GM21381 (cell line): ENCODE results near the gene COMMD4.
"Not testable (repeated sequence)": the region's sequence is repeated elsewhere in the genome, so short reads cannot be mapped to it uniquely, and the experiment has no call there.

Experiments used
- ATAC-seq: cut with Tn5 transposase; IDR thresholded peaks from one replicate; pipeline ENCODE4 v1.9.1; 2021; ENCODE audit warnings: mild to moderate bottlenecking, moderate library complexity; ENCODE audit not compliant: unreplicated experiment

Gene COMMD4

GRCh38 chr15:75335705-75336355, at the start of gene COMMD4:
Gene COMMD4 (plus strand): TSS chr15:75336063. CDS start chr15:75336090, 27 bp downstream.
- peak; percentile 78 for ATAC-seq

GRCh38 chr15:75293660-75294059, 42.2 kb upstream of the COMMD4 start:
- not testable (repeated sequence) for ATAC-seq

DNA sequence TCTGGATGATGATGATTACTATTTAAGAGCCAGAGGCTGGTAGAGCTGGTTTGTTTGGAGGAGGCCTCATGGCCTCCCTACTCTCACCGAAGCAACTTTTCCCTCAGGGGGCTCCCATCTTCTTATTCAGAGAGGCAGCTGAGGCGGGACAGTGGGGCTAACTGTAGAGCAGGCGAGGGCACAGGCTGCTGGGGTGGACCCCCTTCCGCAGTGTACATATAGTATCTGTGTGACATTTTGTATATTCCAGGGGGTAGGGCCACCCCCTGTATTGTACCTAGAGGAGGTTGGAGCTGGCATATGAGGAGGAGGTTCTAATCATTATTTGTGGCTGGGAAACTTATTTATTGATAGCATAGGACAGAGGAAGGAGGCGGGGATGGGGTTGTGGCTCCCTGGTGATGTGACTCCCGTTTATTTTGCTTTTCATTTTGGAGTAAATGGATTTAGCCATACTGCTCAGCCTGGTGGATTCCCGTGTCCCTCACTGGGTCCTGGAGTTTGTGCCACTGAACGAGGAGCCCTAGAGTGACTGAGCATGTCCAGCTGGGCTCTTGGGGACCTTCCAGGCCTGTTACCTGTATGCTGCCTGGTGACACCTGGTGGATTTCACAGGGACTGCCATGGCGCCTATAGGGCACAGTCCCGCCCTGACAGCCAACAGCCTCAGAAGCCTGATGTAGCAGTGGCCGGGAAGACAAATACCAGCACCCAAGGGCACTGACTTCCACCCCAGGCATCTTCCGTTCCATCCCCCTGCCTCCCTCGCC, 37.1 kb upstream of the COMMD4 start:
- peak; percentile 68 for ATAC-seq

DNA sequence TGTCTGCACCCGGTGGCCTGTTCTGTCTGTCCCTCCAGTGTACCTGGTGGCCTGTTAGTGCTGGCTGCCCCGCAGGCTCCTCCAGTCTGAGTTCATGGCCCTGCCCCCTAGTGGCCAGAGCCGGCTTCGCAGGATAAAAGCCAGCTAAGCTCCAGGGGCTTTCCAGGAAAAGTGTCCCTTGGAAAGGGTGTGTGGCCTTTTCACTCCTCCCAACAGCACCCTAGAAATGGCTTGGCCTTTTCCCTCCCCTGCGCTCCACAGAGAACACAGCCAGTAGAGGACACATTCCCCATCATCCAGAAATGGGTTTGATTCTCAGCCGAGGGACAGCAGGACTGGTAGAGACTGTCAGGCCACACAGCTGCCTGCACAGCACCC, 36.6 kb upstream of the COMMD4 start:
- ATAC-seq: peak; percentile 51

DNA sequence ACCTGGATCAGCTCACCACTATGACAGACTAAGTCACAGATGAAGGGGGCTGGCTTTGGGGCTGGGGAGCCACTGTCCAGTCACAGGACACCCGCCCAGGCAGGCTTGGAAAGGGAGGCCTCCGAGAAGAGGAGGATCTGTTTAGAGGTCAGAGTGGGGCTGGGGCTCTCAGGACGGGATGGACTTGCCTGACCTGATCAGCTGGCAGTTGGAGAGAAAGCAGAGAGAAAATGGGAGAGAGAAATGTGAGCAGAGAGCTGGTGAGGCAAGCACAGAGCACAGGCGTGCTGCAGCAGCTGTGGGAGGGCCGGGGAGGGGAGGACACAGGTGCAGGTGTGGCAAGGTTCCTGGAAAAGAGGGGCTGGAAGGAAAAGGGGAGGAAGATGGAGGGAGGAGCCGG, 35.8 kb upstream of the COMMD4 start:
- not testable (repeated sequence) for ATAC-seq

- no peak for ATAC-seq
These were observed 33.5 kb upstream of the COMMD4 start for GRCh38 chr15:75302318-75302717.

GRCh38 chr15:75302753-75303152, 33.1 kb upstream of the COMMD4 start:
- ATAC-seq: not testable (repeated sequence)

GRCh38 chr15:75306188-75306587, 29.7 kb upstream of the COMMD4 start:
- no peak for ATAC-seq

- ATAC-seq: no peak
These were observed 28.0 kb upstream of the COMMD4 start for GRCh38 chr15:75307778-75308390.

- ATAC-seq: no peak
These were observed 26.2 kb upstream of the COMMD4 start for GRCh38 chr15:75309711-75310110.

DNA sequence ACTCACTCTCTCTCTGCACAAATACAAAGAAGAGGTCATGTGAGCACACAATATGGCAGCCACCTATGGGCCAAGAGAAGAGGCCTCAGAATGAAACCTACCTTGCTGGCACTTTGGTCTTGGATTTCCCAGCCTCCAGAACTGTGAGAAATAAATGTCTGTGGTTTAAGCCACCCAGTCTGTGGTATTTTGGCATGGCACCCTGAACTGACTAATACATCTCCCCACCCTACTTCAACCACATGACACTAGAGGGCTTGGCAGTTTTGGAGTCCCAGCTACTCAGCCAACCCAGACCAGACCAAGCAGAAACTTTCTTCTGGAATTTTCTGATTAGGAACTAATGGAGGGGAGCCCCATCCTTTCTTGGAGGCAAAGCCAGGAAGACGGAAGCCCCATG, 23.3 kb upstream of the COMMD4 start:
- ATAC-seq: not testable (repeated sequence)

DNA sequence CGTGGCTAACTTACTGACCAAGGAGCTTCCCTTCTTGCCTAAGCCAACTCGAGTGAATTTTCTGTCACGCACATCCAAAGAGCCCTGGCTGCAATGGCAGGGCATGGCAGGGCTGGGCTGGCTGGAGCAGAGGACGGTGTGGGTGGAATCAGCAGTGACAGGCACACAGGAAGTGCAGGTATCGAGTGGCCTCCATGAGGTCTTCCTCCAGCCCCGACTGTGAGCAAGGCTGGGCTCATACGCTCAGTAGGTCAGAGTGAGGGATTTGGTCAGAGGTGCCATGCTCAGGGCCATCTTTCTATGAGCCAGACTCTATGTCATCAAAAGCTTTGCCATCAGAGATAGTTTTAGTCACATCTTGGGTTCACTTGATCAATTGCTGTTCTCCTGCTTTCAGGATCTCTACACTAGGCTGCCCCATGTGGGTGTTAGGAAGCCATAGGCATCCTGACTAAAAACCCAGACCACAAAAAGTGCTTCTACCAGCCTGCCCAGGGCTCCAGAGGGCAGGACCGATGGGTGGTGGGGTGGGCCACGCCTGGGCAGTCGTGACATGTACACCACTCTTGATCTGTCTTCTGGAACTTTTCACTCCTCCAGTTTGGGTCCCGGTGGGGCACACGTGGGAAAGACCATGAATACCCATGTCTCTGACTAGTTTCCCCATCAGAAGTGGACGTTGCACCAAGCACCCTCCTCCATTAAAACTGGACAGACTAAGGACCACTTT, 22.6 kb upstream of the COMMD4 start:
- no peak for ATAC-seq

GRCh38 chr15:75314552-75315290, 21.1 kb upstream of the COMMD4 start:
- ATAC-seq: no peak

DNA sequence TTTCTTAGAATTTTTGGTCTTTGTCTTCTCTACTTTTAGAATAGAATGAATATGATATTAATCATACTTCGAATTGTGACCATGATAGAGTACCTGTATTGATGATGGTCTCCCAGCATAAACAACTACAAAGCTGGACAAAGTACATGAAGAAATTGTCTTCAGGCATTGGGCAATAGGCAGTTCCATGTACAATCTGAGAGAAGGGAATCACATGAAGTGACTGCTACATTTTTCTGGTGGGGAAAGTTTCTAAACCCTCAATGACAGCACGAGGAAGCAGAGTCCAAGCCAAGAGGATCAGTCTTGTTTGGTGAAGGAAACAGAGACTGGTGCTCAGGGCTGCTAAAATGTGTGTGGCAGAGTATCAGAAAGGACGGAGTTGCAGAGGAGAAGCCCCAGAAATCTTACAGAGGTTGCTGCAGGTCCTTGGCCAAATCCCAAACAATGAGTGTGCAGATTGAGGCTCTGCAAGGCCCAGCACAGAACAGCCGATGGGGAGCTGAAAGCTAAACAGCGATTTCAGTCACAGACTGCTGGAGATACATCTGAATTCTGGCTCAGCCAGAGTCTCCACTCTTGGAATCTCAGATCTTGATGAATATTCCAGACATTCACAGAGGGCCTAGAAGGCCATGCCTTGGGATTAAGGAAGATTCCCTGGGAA, 16.5 kb upstream of the COMMD4 start:
- ATAC-seq: not testable (repeated sequence)

- no peak for ATAC-seq
These were observed 14.2 kb upstream of the COMMD4 start for GRCh38 chr15:75321711-75322110.

GRCh38 chr15:75325922-75326321, 9.9 kb upstream of the COMMD4 start:
- no peak for ATAC-seq

DNA sequence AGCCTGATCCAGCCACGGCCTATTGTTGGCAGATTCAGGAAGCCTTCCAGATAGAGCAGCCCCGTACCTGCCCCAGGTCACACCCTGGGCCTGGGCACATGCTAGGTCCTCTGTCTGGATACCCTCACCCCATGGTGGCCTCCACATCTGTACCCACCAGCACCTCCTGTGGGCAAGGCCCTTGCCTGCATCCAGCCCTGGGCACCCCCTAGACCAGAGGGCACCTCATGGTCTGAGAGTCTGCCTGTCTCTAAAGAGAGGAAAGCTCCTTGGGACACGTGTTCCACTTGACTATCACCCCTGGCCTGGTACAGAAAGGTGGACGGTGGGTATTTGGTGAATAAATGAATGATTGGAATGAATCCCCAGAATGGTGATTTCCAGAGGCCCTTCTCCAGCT, 8.9 kb upstream of the COMMD4 start:
- ATAC-seq: no peak

DNA sequence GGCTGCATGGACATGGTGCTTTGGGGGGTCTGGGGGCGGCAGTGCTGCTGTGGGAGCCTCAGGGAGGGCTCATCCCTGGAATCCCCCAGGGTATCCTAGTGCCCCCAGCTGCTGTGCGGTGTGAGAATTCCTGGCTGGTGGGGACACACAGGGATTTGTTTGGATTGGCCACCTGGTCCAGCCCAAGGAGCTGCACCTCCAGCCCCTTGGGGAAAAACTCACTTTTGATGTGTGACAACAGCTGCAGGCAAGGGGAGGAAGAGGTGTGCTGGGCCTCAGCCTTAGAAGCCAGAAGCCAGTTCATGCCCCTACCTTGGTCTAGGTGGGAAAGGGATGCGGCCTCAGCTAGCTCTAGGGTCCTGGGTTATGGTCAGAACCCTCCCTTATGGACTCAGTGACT, 8.4 kb upstream of the COMMD4 start:
- no peak for ATAC-seq

- ATAC-seq: no peak
These were observed 7.2 kb upstream of the COMMD4 start for GRCh38 chr15:75328493-75329314.
